ENCODE results near the gene MLKL. TPM values are rescaled to one million over a fixed set of nuclear protein-coding genes. Genes with fewer than 3 reads are reported as not detected.

MLKL gene
- total and polyA plus RNA-seq, 9 donors, result 1.5 to 9.5 (median 2.5) TPM

DNA sequence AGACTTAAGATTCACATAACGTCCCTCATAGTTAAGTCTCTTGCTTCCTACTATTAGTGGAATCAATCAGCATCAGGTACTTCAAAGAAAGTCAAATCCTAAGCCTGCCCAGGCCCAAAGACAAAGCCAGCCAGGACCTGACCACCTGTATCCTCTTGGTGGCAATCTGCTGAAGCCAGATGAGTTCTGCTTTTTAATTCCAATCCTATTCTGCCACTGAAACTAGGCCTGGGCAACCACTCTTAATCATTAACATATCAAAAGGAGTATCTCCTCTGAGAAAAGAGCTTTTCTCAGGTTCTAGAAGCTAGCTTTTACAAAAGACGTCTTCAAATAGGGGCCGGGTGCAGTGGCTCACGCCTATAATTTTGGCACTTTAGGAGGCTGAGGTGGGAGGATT lies 78.7 kb downstream of the MLKL start:
- intact Hi-C loops (cut with DNase I), result loop anchor here in 1 of 4 donors (10.0 kb wide), 1 partner anchor 147 kb away; no protein-coding TSS in a partner anchor
- no peak for DNase-seq
- TF ChIP-seq, protein P1, sequence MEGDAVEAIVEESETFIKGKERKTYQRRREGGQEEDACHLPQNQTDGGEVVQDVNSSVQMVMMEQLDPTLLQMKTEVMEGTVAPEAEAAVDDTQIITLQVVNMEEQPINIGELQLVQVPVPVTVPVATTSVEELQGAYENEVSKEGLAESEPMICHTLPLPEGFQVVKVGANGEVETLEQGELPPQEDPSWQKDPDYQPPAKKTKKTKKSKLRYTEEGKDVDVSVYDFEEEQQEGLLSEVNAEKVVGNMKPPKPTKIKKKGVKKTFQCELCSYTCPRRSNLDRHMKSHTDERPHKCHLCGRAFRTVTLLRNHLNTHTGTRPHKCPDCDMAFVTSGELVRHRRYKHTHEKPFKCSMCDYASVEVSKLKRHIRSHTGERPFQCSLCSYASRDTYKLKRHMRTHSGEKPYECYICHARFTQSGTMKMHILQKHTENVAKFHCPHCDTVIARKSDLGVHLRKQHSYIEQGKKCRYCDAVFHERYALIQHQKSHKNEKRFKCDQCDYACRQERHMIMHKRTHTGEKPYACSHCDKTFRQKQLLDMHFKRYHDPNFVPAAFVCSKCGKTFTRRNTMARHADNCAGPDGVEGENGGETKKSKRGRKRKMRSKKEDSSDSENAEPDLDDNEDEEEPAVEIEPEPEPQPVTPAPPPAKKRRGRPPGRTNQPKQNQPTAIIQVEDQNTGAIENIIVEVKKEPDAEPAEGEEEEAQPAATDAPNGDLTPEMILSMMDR (IDR thresholded peaks at IDR 0.05), result no peak
- TF ChIP-seq EP300 (IDR thresholded peaks at IDR 0.05) (no peak), POLR2A (IDR thresholded peaks at IDR 0.05) (no peak)
- H3K27me3 ChIP-seq, result no peaks in the 10 kb centered on the region
- H3K9me3 ChIP-seq, result no peaks in the 10 kb centered on the region
- no peaks in the 10 kb centered on the region for H3K4me1 ChIP-seq (ENCODE audit: insufficient read depth)
- 93 to 94% (median 94%) methylated on average over 4 of the region's 4 CpGs for WGBS, 3 donors
- no peak overlapping the region for H3K4me3 ChIP-seq
- no peak overlapping the region for H3K27ac ChIP-seq
- no peaks in the 10 kb centered on the region for H3K36me3 ChIP-seq

Other genes starting within 250 kb of the MLKL start
- gene GLG1, start 93.7 kb downstream of the MLKL start, total RNA-seq, result 100 to 1,000 TPM in 6 of 7 donors, 10 to 100 TPM in 1; 88.9 to 171 (median 154) TPM
- 100 to 1,000 TPM in 1 of 2 donors, 10 to 100 TPM in 1; 90.3 to 168 TPM for gene GLG1, start 93.7 kb downstream of the MLKL start, polyA plus RNA-seq
- gene RFWD3, start 34.0 kb downstream of the MLKL start, total RNA-seq, result 10 to 100 TPM in 6 of 7 donors, 1 to 10 TPM in 1; 9.9 to 25.0 (median 16.5) TPM
- 10 to 100 TPM in 1 of 2 donors, 1 to 10 TPM in 1; 8.2 to 15.1 TPM for gene RFWD3, start 34.0 kb downstream of the MLKL start, polyA plus RNA-seq
- 1 to 10 TPM in 1 of 7 donors, under 1 TPM in 3, not detected in 3; 0.17 to 1.3 (median 0.73) TPM for gene FA2H, start 74.0 kb upstream of the MLKL start, total RNA-seq
- under 1 TPM; 0.02 to 0.32 TPM for gene FA2H, start 74.0 kb upstream of the MLKL start, polyA plus RNA-seq

Data from ovary (tissue), 9 donors.